A673 (cell line): ENCODE results near the gene TRMT10A. TPM values are rescaled to one million over a fixed set of nuclear protein-coding genes. Genes with fewer than 3 reads are reported as not detected.

Experiments
- BruUV-seq: library from RNA; stranded (reverse); fragments of 400-500 nt; replicated peaks from 2 replicates; lab custom pipeline; 2021; lab: Mats Ljungman, UMichigan
- CTCF ChIA-PET: fragments of 300-600 bp; sonication (Branson Sonifier 250); formaldehyde crosslinking; loops from one replicate; lab custom pipeline; 2022; ENCODE audit warnings: antibody characterized with exemption; lab: Charles Lee
- POLR2A ChIA-PET: fragments of 300-600 bp; sonication (Branson Sonifier 250); formaldehyde crosslinking; loops from one replicate; lab custom pipeline; 2022; ENCODE audit warnings: antibody characterized with exemption; ENCODE audit not compliant: low non-redundant PET; lab: Charles Lee
- DNase-seq: peaks from one replicate; pipeline ENCODE4 v3.0.0-alpha.2; 2015; ENCODE audit warnings: low spot score
- H3K27ac ChIP-seq: fragments of 200-600 bp; sonication (generic); 2 replicates; pipeline ENCODE4 v1.5.1; 2016; ENCODE audit warnings: mixed run types, low read depth, mild to moderate bottlenecking, mixed read lengths, antibody characterized with exemption, low read length; ENCODE audit not compliant: poor library complexity, severe bottlenecking
- H3K27me3 ChIP-seq: fragments of 200-600 bp; sonication (generic); replicated peaks from 2 replicates; pipeline ENCODE4 v1.6.1; 2017; ENCODE audit warnings: mixed run types, low read depth, mild to moderate bottlenecking, mixed read lengths, antibody characterized with exemption, low read length; ENCODE audit not compliant: insufficient read depth, poor library complexity
- H3K36me3 ChIP-seq: fragments of 200-600 bp; sonication (generic); 2 replicates; pipeline ENCODE4 v1.6.1; 2016; ENCODE audit warnings: mixed run types, mild to moderate bottlenecking, mixed read lengths, antibody characterized with exemption, low read length; ENCODE audit not compliant: insufficient read depth, poor library complexity, severe bottlenecking
- H3K4me1 ChIP-seq: fragments of 200-600 bp; sonication (generic); 2 replicates; pipeline ENCODE4 v1.6.1; 2017; ENCODE audit warnings: mixed run types, mild to moderate bottlenecking, mixed read lengths, antibody characterized with exemption, low read length; ENCODE audit not compliant: insufficient read depth, poor library complexity, severe bottlenecking
- H3K4me3 ChIP-seq: fragments of 200-600 bp; sonication (generic); 2 replicates; pipeline ENCODE4 v1.5.1; 2016; ENCODE audit warnings: low read depth, mixed run types, mild to moderate bottlenecking, mixed read lengths, low read length; ENCODE audit not compliant: poor library complexity, severe bottlenecking
- H3K9me3 ChIP-seq: fragments of 200-600 bp; sonication (generic); 2 replicates; pipeline ENCODE4 v1.6.1; 2016; ENCODE audit warnings: mixed run types, low read depth, mild to moderate bottlenecking, mixed read lengths, antibody characterized with exemption, low read length; ENCODE audit not compliant: poor library complexity, severe bottlenecking
- EZH2 ChIP-seq: fragments of 200-600 bp; sonication (generic); IDR thresholded peaks from 2 replicates; pipeline ENCODE4 v1.6.1; 2017; ENCODE audit warnings: borderline replicate concordance, low read depth, mild to moderate bottlenecking, mixed read lengths, antibody characterized with exemption, low read length; ENCODE audit not compliant: poor library complexity, severe bottlenecking
- intact Hi-C: fragments of 100-400 bp; cut with micrococcal nuclease; formaldehyde crosslinking; loops from one replicate; pipeline ENCODE4 v1.10.0; 2022; ENCODE audit not compliant: unreplicated experiment
- total RNA-seq: library from RNA; stranded (reverse); gene quantifications from 2 replicates; pipeline ENCODE4 v1.2.3, GENCODE V29; 2021
- TF ChIP-seq, protein P1 (sequence below): fragments of 300-800, 200-600 bp; sonication (generic); conservative IDR thresholded peaks from 2 replicates; pipeline ENCODE4 v1.5.1; 2017; ENCODE audit warnings: low read depth, mild to moderate bottlenecking, antibody characterized with exemption, low read length, moderate library complexity, mixed read lengths

The TRMT10A gene
- total RNA-seq, 1 experiment from 2014 or later, result 4.6 TPM

DNA sequence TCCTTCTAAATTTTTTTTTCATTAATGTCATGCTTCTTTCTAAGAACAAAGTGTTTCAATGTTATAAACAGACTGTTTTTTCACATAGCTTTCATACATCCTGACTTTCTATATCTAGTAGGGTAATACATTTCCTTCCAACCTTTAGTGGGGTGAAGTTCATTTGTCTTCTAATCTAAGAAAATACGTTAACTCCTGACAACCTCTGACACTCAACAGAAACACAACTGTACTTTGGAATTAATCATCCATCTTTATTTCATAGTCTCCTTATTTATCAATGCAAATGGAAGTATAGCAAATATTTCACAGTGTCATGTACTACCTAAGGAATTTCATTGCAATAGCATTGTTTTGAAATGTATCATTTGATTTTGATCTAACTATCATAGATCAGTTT lies 8.0 kb upstream of the TRMT10A start:
- POLR2A ChIA-PET, result no interaction called here
- Histone ChIP-seq H3K4me3 (no peak overlapping the region), H3K36me3 (no peaks in the 10 kb centered on the region), H3K9me3 (no peaks in the 10 kb centered on the region), H3K27me3 (peaks cover 56% of the 10 kb centered on the region), H3K4me1 (no peaks in the 10 kb centered on the region), H3K27ac (no peak overlapping the region)
- intact Hi-C loops, result no loop called here
- DNase-seq, result no peak
- CTCF ChIA-PET, result no interaction called here
- BruUV-seq, result no TSS peak
- TF ChIP-seq EZH2, result no peak
- TF ChIP-seq, protein P1, sequence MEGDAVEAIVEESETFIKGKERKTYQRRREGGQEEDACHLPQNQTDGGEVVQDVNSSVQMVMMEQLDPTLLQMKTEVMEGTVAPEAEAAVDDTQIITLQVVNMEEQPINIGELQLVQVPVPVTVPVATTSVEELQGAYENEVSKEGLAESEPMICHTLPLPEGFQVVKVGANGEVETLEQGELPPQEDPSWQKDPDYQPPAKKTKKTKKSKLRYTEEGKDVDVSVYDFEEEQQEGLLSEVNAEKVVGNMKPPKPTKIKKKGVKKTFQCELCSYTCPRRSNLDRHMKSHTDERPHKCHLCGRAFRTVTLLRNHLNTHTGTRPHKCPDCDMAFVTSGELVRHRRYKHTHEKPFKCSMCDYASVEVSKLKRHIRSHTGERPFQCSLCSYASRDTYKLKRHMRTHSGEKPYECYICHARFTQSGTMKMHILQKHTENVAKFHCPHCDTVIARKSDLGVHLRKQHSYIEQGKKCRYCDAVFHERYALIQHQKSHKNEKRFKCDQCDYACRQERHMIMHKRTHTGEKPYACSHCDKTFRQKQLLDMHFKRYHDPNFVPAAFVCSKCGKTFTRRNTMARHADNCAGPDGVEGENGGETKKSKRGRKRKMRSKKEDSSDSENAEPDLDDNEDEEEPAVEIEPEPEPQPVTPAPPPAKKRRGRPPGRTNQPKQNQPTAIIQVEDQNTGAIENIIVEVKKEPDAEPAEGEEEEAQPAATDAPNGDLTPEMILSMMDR, result no peak

DNA sequence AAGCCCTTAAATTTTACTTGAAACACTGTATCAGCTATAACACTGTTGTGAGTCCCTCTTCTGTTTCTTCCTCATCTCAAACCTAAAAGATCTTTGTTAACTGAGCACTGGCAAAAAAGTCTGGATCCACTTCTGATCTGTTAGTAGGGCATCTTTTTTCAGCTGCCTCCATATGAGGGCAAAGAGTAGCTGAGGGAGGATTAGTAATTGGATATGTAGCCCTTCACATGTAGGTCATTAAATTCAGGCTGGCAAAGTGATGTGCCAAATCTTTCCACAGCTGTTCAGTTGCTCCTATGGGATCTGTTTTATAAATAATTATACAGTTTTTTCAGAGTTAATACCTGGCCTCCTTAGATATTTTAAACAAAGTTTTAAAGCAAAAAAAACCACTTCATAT lies 1.1 kb upstream of the TRMT10A start:
- H3K9me3 ChIP-seq, result no peaks in the 10 kb centered on the region
- POLR2A ChIA-PET, result interaction anchor here (0.7 kb wide), 1 partner anchor 58 kb away, joined by 4 read pairs; no protein-coding TSS in a partner anchor
- H3K4me1 ChIP-seq, result no peaks in the 10 kb centered on the region
- no TSS peak for BruUV-seq
- no peak overlapping the region for H3K4me3 ChIP-seq
- CTCF ChIA-PET, result no interaction called here
- H3K27ac ChIP-seq, result no peak overlapping the region
- intact Hi-C loops, result loop anchor here (5.0 kb wide), 2 partner anchors 322 to 382 kb away; partner anchors contain the start of gene DNAJB14
- TF ChIP-seq EZH2, result no peak
- TF ChIP-seq, protein P1, result no peak
- peaks cover 3% of the 10 kb centered on the region for H3K27me3 ChIP-seq
- no peak for DNase-seq
- no peaks in the 10 kb centered on the region for H3K36me3 ChIP-seq

DNA sequence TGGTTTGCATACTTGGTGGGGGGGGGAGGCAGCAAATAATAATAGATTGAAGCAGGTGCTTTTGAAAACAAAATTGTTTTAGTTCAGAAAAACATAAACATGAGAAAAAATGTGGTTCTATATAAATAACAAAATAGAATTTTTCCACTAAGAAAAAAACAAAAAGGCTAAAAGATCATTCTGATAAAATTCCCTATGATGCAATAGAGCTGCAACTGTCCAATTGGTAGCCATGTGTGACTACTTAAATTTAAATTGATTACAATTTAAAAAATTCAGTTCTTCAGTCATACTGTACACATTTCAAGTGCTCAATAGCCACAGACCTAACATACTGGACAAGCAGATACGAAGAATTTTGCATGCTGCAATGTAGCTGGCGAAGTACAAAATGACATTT lies 11.0 kb downstream of the TRMT10A start:
- intact Hi-C loops, result no loop called here
- Histone ChIP-seq H3K4me1 (no peaks in the 10 kb centered on the region), H3K9me3 (no peaks in the 10 kb centered on the region), H3K36me3 (no peaks in the 10 kb centered on the region), H3K27ac (no peak overlapping the region), H3K4me3 (no peak overlapping the region), H3K27me3 (no peaks in the 10 kb centered on the region)
- no peak for TF ChIP-seq EZH2
- TF ChIP-seq, protein P1, result no peak
- BruUV-seq, result no TSS peak
- POLR2A ChIA-PET, result no interaction called here
- no peak for DNase-seq
- CTCF ChIA-PET, result no interaction called here
